ENCODE data around the gene CMTM1. TPM values are rescaled to one million over a fixed set of nuclear protein-coding genes. Genes with fewer than 3 reads are reported as not detected.

Gene CMTM1
- total and polyA plus RNA-seq, 4 donors: 0.41 to 7.5 (median 2.9) TPM

DNA sequence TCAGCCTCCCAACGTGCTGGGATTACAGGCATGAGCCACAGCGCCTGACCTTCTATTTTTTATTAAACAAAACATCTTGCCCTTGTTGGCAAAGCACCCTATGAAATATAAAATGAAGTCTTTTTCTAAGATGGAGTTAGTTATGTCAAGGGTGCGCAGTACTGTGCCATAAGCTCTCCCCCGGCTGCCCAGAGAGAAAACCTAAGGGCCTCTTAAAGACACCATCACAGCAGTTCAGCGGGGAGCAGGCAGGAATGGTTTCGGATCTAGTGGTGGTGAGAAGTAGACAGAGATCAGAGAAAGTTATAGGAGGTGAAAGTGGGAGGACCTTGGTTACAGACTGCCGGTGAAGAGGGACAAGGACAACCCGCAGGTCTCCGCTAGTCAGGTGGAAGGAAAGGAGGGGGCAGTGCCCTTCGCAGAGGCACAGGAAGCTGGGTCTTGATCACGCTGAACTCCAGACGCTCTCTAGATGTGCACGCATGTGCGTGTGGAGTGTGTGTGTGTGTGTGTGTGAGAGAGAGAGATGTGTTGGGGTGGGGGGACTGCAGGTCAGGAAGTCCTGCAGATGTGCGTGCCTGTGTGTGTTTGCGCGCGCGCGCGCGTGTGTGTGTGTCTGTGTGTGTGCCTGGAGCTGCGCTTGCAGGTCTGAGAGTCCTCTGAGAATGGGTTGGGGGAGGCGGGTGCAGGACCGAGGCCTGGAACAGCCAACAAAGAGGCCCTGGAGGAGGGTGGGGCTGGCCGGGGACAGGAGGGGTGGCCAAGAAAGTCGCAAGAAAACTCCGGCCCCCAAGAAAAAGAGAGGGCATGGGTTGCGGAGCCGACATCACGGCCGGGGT, 37.5 kb downstream of the CMTM1 start:
- Histone ChIP-seq H3K9ac (ENCODE audit: insufficient read depth in 1 of 2, low read length in 2 of 2) (peak overlapping the region in 1 of 2 donors; percentile 86), H3K27ac (ENCODE audit: low read depth in 1 of 2, low read length in 1 of 2) (peak overlapping the region in 1 of 2 donors; percentile 29), H3K9me3 (ENCODE audit: control insufficient read depth in 4 of 4, insufficient read depth in 3 of 4, low read length in 3 of 4) (no peaks in the 10 kb centered on the region), H3K36me3 (ENCODE audit: control insufficient read depth in 4 of 4, insufficient read depth in 4 of 4, low read length in 4 of 4) (peaks cover 0 to 5% (median 0%) of the 10 kb centered on the region in 4 donors), H3K4me1 (ENCODE audit: control insufficient read depth in 5 of 5, insufficient read depth in 5 of 5, low read length in 5 of 5) (peaks cover 0 to 21% (median 9%) of the 10 kb centered on the region in 5 donors), H3K27me3 (ENCODE audit: control insufficient read depth in 3 of 3, insufficient read depth in 3 of 3, low read length in 2 of 3) (no peaks in the 10 kb centered on the region), H3K4me3 (peak overlapping the region; percentile 17)
- peak in 2 of 3 donors; percentile 91 to 93 for DNase-seq
- peak; percentile 1 for ATAC-seq (ENCODE audit: insufficient read depth, low FRiP score)
- WGBS, 2 donors: 11 to 14% methylated on average over 30 to 32 of the region's 32 CpGs
- TF ChIP-seq CTCF (IDR thresholded peaks at IDR 0.05; ENCODE audit: control extremely low read depth, extremely low read depth): no peak

GRCh38 chr16:66604376-66605176, 38.3 kb downstream of the CMTM1 start, which contains the start of gene CMTM3:
CMTM3 (plus strand) TSS chr16:66604704; CDS start chr16:66604806, 102 bp downstream.
- Histone ChIP-seq H3K4me3 (peak within 1 kb of the TSS; percentile 64), H3K9ac (ENCODE audit: insufficient read depth in 1 of 2, low read length in 2 of 2) (peak within 1 kb of the TSS in 1 of 2 donors; percentile 86), H3K27ac (ENCODE audit: low read depth in 1 of 2, low read length in 1 of 2) (peak within 1 kb of the TSS; percentile 80 to 84), H3K4me1 (ENCODE audit: control insufficient read depth in 5 of 5, insufficient read depth in 5 of 5, low read length in 5 of 5) (peaks cover 0 to 21% (median 10%) of the 10 kb centered on the region in 5 donors), H3K27me3 (ENCODE audit: control insufficient read depth in 3 of 3, insufficient read depth in 3 of 3, low read length in 2 of 3) (no peaks in the 10 kb centered on the region), H3K36me3 (ENCODE audit: control insufficient read depth in 4 of 4, insufficient read depth in 4 of 4, low read length in 4 of 4) (peaks cover 0 to 13% (median 3%) of the 10 kb centered on the region in 4 donors), H3K9me3 (ENCODE audit: control insufficient read depth in 4 of 4, insufficient read depth in 3 of 4, low read length in 3 of 4) (no peaks in the 10 kb centered on the region)
- DNase-seq (peak; percentile 91 to 92 (median 91)), ATAC-seq (ENCODE audit: insufficient read depth, low FRiP score) (peak; percentile 75)
- peak; percentile 39 for TF ChIP-seq CTCF (IDR thresholded peaks at IDR 0.05; ENCODE audit: control extremely low read depth, extremely low read depth)
- WGBS, 2 donors: 1% methylated on average over 48 to 96 of the region's 96 CpGs

DNA sequence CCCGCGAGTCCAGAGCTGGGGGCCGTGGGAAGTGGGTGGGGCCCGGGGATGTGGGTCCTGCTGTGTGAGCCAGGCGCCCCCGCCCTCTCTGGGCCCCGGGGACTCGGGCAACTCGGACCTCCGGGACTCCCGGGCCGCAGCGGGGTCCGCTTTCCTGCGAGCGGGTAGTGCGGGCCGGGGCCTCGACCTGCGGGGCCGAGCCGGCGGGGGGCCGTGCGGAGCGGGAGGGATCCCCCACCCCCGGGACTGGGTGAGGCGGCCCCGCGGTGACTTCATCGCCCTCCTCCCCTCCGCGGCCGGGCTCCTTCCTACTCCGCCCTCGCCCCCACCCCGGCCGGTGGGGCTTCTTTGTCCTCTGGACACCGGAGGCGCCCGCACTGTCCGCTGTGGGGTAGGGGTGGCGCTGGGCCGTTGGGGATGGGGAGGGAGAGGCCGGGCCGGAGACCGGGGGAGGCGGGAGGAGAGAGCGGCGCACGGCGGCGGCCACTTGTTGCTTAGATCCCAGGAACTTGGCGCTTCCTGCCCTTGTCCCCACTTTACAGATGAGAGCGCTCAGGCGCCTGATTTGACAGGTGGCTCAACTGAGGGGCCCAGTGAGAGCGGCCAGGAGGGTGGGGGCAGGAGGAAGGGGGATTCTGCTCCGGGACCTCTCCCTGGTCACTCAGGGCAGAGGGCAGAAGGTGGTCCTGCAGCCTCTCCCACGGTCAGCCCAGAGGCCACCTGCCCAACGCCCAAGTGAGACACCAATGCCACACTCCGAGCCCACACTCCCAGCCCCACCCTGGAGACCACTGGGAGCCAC, 39.1 kb downstream of the CMTM1 start:
- peak overlapping the region; percentile 80 to 84 for H3K27ac ChIP-seq (ENCODE audit: low read depth in 1 of 2, low read length in 1 of 2)
- 4 to 7% methylated on average over 33 to 61 of the region's 61 CpGs for WGBS, 2 donors
- DNase-seq: peak; percentile 59 to 66 (median 60)

More for the DNA sequence above, 39.1 kb downstream of the CMTM1 start:
- Histone ChIP-seq H3K4me1 (ENCODE audit: control insufficient read depth in 5 of 5, insufficient read depth in 5 of 5, low read length in 5 of 5) (peaks cover 0 to 21% (median 10%) of the 10 kb centered on the region in 5 donors), H3K27me3 (ENCODE audit: control insufficient read depth in 3 of 3, insufficient read depth in 3 of 3, low read length in 2 of 3) (no peaks in the 10 kb centered on the region), H3K36me3 (ENCODE audit: control insufficient read depth in 4 of 4, insufficient read depth in 4 of 4, low read length in 4 of 4) (peaks cover 0 to 21% (median 9%) of the 10 kb centered on the region in 4 donors), H3K4me3 (peak overlapping the region; percentile 64), H3K9ac (ENCODE audit: insufficient read depth in 1 of 2, low read length in 2 of 2) (peak overlapping the region in 1 of 2 donors; percentile 23), H3K9me3 (ENCODE audit: control insufficient read depth in 4 of 4, insufficient read depth in 3 of 4, low read length in 3 of 4) (no peaks in the 10 kb centered on the region)
- ATAC-seq (ENCODE audit: insufficient read depth, low FRiP score): peak; percentile 42
- no peak for TF ChIP-seq CTCF (IDR thresholded peaks at IDR 0.05; ENCODE audit: control extremely low read depth, extremely low read depth)

All from lung (tissue), 12 donors.